HG02678 (cell line): Measurements from ENCODE around the gene TRIM10.
"Not testable (repeated sequence)": the region's sequence is repeated elsewhere in the genome, so short reads cannot be mapped to it uniquely, and the experiment has no call there.

Experiments used
- ATAC-seq: cut with Tn5 transposase; IDR thresholded peaks from one replicate; pipeline ENCODE4 v1.9.1; 2021; ENCODE audit warnings: mild to moderate bottlenecking, moderate library complexity; ENCODE audit not compliant: unreplicated experiment

TRIM10 gene

DNA sequence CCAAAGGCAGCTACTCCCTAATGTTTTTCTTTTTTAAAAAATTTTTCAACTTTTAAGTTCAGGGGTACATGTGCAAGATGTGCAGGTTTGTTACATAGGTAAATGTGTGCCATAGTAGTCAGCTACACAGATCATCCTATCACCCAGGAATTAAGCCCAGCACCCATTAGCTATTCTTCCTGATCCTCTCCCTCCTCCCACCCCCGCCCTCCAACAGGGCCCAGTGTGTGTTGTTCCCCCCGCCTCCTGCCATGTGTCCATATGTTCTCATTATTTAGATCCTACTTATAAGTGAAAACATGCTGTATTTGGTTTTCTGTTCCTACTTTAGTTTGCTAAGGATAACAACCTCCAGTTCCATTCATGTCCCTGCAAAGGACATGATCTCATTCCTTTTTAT is 14.8 kb upstream of the TRIM10 start:
- ATAC-seq = no peak

DNA sequence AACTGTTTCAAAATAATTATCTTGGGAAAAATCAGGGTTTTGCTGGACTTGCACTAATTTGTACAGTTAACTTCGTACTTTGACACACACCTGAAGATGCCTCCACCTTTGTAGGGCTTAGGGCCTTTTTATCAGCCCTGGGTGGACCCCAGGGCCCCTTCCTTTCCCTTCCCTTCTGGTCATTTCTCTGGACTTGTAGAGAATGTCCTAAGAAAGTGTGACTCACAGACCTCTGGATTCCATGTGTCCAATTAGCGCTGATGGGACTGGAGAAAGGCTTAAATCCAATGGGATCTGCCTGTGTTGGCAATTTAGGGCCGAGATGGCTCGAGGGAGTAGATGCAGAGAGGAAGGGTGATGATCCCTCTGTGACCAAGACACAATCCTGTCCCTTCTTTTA is 11.7 kb upstream of the TRIM10 start:
- no peak for ATAC-seq

- no peak for ATAC-seq
These were observed 10.9 kb upstream of the TRIM10 start for GRCh38 chr6:30171677-30172471.

DNA sequence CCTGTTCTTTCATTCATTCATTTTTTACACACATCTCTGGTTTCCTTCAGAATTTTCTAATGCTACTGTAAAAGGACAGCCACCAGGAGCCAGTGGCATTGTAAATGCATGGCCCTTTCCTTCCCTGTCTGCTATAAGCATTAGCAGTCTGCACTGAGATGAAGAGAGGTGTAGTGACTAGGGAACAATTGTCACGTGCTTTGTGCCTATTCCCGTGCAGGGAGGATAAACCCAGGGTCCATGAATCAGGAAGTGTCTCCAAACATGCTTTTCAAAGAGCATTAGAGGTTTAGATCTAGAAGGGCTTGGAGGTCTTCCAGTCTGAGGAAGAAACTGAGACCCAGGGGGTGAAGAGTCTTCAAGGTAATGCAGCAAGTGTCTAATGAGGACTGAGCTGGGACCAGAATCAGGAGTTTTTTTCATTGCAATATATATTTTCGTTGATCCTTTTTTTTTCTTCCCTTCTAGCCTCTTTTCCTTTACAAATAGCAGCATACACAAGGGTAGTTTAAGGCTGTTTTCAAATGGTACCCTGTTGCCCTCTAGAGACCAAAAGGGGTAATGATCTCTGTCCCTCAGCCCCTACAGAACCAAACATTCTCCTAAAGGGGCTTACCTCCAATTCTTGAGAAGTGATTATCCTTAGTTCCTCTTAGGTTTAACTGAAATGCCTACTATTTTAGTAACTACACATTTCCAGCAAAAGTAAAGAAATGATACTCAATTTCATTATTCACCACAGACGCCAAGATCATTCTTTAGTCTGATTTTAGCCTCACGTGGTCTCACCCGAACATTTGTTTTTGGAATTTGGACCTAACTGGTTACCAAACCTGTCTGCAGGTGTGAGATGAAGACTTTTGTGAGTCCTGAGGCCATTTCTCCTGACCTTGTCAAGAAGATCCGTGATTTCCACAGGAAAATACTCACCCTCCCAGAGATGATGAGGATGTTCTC is 8.9 kb upstream of the TRIM10 start:
- no peak for ATAC-seq

DNA sequence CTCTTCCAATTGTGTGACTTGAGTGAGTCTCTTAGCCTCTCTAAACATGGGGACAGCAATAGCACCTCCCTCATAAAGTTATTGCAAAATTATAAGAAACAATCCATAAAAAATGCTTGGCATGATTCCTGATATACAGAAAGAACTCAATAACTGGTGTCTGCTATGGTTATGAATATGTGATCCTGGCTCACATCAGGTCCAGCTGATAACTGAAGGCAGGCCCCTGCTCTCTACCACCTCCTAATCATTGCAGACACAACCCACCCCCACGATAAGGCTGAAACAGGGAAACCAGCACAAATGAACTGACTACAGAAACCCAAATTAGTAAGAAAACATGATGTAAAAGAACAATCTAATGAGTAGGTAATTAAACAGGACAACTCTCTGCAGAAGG is 7.7 kb upstream of the TRIM10 start:
- no peak for ATAC-seq

GRCh38 chr6:30167101-30167500 is 6.1 kb upstream of the TRIM10 start:
- ATAC-seq = no peak

GRCh38 chr6:30165238-30165637 is 4.2 kb upstream of the TRIM10 start:
- ATAC-seq = not testable (repeated sequence)

DNA sequence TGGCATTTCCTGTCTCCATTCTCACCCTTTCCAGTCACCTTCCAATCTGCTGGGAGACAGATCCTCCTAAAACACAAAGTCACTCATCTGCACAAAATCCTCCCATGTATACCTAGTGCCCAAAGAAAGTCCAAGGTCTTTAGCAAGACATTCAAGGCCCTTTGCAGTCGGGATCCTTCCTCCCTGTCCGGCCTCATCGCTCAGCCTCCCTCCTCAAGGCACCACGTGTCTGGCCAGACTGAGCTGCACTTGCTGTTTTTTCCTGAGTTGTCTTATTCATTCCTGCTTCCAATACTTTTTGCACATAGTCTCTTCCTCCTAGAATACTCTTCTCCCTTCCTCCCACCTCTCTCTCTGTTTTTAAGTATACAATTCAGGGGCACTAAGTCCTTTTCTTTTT is 3.7 kb upstream of the TRIM10 start:
- ATAC-seq = no peak

DNA sequence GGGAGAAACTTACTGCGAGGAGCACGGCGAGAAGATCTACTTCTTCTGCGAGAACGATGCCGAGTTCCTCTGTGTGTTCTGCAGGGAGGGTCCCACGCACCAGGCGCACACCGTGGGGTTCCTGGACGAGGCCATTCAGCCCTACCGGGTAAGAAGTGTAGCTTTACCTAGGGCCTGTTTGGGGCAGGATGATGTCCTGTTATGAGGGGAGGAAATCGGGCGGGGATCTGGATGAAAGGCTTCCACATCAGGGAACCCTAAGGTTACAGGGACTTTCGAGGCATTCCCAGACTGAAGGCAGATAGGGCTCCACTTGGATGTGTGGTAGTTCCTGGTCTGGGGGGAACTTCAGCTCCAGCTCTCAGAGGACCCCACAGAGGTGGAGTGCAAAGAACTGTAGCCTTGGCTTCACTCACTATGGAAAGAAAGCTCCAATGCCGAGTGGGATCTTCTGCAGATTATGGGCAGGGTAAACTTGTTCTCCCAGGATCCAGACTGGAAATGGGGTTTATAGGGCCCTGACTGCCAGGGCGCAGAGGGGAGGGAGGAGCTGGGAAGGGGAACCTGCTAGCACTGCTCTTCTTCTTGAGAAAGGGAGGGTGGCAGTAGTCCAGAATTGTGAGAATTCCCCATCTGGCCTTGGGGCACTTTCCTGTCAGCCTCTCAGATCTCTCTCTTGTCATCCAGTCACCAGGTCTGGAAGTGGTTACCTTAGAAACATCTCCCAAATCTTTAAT is 3.1 kb upstream of the TRIM10 start:
- ATAC-seq = no peak

GRCh38 chr6:30163090-30163917 is 2.3 kb upstream of the TRIM10 start, which contains the start of gene TRIM15:
TSS of gene TRIM15 (plus strand) at chr6:30163546. CDS start at chr6:30163685, 139 bp downstream.
- no peak for ATAC-seq

DNA sequence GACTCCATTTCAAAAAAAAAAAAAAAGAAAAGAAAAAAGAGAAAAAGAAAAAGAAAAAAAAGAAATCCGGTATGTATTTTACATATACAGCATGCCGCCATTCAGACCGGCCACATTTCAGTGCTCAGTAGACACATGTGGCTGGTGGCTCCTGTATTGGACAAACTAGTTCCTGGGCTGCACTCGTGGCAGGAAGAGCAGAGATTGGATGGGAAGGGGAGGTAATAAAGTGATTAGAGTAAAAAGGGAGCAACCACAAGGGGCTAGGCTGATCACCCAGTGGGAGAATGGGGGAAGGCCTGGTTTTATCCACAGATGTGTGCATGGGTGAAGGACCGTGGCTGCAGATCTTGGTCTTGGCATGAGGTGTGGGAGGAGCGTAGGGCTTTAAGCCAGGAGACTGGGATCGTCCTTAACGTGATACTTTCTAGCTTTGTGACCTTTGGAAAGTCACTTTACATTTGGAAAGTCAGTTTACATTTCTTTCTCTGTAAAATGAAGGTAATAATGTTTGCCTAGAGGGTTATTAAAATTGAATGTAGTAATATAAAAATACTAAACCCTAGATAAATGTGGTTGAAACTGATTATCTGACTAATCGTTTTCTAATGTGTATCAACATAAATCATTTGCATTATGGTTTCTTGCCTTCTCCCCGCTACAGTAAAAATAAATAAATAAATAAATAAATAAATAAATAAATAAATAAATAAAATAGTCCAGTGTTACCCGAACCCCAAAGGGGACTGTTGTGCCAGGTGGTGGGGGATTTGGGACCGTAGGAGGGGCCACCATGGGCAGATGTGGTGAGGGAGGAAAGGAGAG is 1.5 kb upstream of the TRIM10 start:
- no peak for ATAC-seq

GRCh38 chr6:30160008-30160784 is 815 bp downstream of the TRIM10 start:
- no peak for ATAC-seq

DNA sequence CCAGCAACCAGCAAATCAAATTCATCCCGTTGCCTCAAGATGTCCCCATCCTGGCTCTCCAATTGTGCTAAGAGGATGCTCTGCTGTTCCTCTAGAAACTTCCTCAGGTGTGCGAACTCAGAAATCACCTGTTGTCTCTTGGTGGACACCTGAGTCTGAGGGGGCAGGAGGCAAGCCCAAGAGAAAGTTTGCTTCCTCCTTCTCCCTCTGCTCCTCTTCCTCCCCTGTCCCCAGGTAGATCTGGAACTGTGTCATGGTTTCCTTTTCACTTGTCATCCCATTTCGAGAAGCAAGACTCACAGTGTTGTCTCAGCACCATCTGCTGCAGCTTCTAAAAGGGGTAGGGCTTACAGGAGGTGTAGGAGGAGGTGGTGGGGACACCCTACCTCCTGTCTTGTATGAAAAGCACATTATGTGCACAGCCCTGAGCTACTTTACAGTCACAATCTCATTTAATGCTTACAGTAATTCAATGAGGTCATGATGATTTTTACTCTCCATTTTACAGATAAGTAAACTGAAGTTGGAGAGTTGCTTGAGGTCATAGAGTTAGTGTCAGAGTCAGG is 2.5 kb downstream of the TRIM10 start:
- no peak for ATAC-seq

DNA sequence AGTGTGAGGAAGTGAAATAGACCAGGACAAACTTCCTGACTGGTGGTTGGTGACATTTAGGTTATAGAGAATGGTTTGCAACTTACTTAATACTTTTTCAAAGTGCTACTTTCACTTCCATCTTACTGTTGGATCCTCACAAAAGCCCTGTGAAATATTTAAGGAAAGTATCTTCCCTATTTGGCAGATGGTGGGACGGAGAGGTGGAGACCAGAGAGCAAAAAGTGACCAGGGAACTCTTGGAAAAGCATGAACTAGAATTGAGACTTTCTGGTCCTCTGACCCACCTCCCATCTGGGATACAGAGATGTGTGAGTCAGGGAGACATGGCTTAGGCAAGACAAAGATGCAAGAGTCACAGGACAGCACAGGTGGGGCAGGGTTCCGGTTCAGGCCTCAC is 3.0 kb downstream of the TRIM10 start:
- no peak for ATAC-seq

DNA sequence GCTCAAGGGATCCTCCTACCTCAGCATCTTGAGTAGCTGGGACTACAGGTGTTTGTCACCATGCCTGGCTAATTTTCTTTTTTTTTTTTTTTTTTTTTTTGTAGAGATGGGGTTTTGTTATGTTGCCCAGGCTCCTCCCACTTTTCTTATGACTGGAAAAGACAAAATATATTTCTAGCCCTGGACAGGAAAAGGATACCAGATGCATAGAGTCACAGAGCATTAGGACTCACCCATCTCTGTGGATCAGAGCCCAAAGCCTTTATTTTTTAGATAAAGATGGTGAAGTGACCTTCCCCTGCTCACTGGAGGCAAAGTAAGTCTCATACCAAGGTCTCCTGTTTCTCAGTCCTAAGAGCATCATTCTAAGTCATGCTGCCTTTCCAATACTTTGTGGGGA is 3.4 kb downstream of the TRIM10 start:
- ATAC-seq = no peak

DNA sequence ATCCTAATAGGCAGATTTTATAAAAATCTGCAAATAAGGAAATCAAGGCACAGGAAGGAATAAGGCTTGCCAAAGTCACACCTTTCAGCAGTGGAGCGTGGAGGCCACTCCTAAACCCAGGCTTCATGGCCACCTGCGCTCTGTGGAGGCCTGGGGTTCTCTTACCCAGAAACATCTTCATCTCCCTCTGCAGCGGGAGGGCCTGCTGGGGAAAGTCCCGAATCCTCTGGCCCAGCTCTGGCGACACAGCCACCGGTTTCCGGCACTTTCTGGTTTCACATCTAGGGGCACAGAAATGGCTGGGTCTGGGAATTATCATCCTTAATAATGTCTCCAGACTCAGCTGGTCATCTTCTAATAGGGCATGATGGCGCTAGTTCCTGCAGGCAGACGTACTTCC is 4.2 kb downstream of the TRIM10 start:
- no peak for ATAC-seq

DNA sequence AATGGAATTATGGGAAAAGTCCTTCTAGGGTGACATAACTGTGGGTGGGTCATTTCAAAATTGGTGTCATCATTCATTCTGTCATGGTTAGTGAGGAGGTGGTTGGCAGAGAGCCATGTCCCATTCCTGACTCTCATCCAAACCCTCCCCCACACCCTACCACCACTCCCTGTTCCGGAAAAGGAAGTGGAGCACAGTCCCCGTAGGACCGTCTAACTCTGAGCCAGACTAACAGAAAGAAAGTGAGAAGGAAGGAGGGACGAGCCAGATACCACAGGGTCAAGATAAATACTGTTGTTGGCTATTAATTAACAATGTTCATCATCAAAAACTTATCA is 4.8 kb downstream of the TRIM10 start:
- no peak for ATAC-seq

DNA sequence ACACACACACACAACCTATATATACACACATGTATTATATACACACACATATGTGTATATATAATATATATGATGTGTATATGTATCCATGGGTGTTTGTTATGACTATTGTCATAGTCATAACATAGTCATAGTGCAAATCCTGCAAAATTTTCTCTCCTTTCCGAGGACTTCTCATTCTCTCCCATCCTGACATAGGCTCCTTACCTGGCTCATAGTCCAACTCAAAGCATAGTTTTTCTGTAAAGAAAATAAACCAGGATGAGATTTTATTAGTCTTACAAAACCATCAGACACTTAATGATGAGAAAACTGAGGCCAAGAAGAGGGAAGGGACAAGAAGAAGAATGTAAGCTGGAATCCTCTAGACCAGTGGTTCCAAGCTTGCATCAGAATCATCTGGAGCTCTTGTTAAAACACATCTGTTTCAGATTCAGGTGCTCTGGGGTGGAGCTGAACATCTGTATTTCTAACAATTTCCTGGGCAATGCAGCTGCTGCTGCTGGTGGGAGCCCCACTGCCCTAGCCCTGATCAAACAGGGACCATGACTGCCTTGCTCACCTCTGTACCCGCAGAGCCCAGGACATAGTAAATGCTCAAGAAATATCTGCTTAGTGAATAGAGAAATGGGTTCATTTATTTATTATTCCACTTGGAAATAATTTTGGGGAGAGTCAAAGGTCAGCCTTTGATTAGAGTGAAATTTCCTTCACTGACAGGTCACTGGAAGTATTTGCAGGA is 5.3 kb downstream of the TRIM10 start:
- ATAC-seq = no peak
